Measurements from ENCODE around the gene GALM.

- TF ChIP-seq MAX (IDR thresholded peaks at IDR 0.05; ENCODE audit: insufficient read depth, insufficient read length): no peak
- TF ChIP-seq POLR2A (IDR thresholded peaks at IDR 0.05; ENCODE audit: low read depth, low read length): no peak
- no peak for TF ChIP-seq CTCF (IDR thresholded peaks at IDR 0.05; ENCODE audit: extremely low read depth in 1 of 2, insufficient read depth in 1 of 2, low read depth in 1 of 2, low read length in 2 of 2)
Measured at GRCh38 chr2:38712413-38712812, 46.5 kb downstream of the GALM start.

Data from endothelial cell of umbilical vein (primary cell).